H1 (cell line): ENCODE data around the gene GRIK4. TPM values are rescaled to one million over a fixed set of nuclear protein-coding genes. Genes with fewer than 3 reads are reported as not detected.

Source experiments
- CTCF ChIA-PET: fragments of 300-600 bp; sonication (Branson Sonifier 250); formaldehyde crosslinking; loops from one replicate; lab custom pipeline; 2021; ENCODE audit not compliant: partially characterized antibody; lab: Charles Lee
- POLR2A ChIA-PET: fragments of 300-600 bp; sonication (Branson Sonifier 250); formaldehyde crosslinking; loops from one replicate; lab custom pipeline; 2021; ENCODE audit warnings: inconsistent platforms; ENCODE audit not compliant: partially characterized antibody; lab: Charles Lee
- DNase-seq, 2 experiments: peaks; one replicate each; pipeline versions ENCODE4 v3.0.0 to v3.0.0-alpha.2; 2010 to 2022; ENCODE audit warnings: low spot score in 2 of 2, low read depth in 1 of 2, mixed read lengths in 1 of 2
- FAIRE-seq: peaks from 2 replicates; lab custom pipeline; 2011; peaks lifted over from hg19 to GRCh38; lab: Jason Lieb, UNC
- H2AFZ ChIP-seq: 2 replicates; pipeline ENCODE4 v1.8.1; 2012; ENCODE audit warnings: low read length, inconsistent platforms
- H2AK5ac ChIP-seq: 2 replicates; pipeline ENCODE4 v1.6.1; 2013; ENCODE audit warnings: low read depth, low read length
- H2BK120ac ChIP-seq: replicated peaks from 2 replicates; pipeline ENCODE3; 2013; ENCODE audit warnings: low read depth, low read length, inconsistent platforms
- H2BK12ac ChIP-seq: 2 replicates; pipeline ENCODE4 v1.6.1; 2013; ENCODE audit warnings: low read depth, low read length
- H2BK15ac ChIP-seq: 2 replicates; pipeline ENCODE4 v1.6.1; 2013; ENCODE audit warnings: low read length
- H2BK20ac ChIP-seq: 2 replicates; pipeline ENCODE4 v1.6.1; 2013; ENCODE audit warnings: low read length
- H2BK5ac ChIP-seq: 2 replicates; pipeline ENCODE4 v1.6.1; 2013; ENCODE audit warnings: low read depth, low read length
- H3K14ac ChIP-seq: 2 replicates; pipeline ENCODE4 v1.6.1; 2013; ENCODE audit warnings: inconsistent platforms; ENCODE audit not compliant: insufficient read length
- H3K18ac ChIP-seq: 2 replicates; pipeline ENCODE4 v1.6.1; 2013; ENCODE audit warnings: low read length; ENCODE audit errors: extremely low read depth
- H3K23ac ChIP-seq: 2 replicates; pipeline ENCODE4 v1.6.1; 2013; ENCODE audit warnings: inconsistent platforms; ENCODE audit not compliant: insufficient read length
- H3K23me2 ChIP-seq: 2 replicates; pipeline ENCODE4 v1.6.1; 2013; ENCODE audit warnings: low read depth, low read length
- H3K27ac ChIP-seq: 2 replicates; pipeline ENCODE4 v1.6.1; 2011; ENCODE audit warnings: low read depth, low read length, inconsistent platforms
- H3K27me3 ChIP-seq, 4 experiments: replicated peaks in 1 of 4; 1 replicate in 1 of 4; 2 replicates in 3 of 4; pipeline versions ENCODE4 v1.6.1 to v1.8.1; 2011 to 2013; ENCODE audit warnings: low read length in 3 of 4, mild to moderate bottlenecking in 3 of 4, inconsistent platforms in 2 of 4, mixed read lengths in 2 of 4, moderate library complexity in 1 of 4; ENCODE audit not compliant: control insufficient read depth in 3 of 4, insufficient read depth in 3 of 4; ENCODE audit errors: extremely low read depth in 1 of 4
- H3K36me3 ChIP-seq, 4 experiments: 2 replicates each; pipeline versions ENCODE4 v1.6.1 to v1.8.1; 2011 to 2013; ENCODE audit warnings: mild to moderate bottlenecking in 4 of 4, low read length in 3 of 4, moderate library complexity in 2 of 4, control low read depth in 1 of 4, inconsistent platforms in 1 of 4; ENCODE audit not compliant: insufficient read depth in 4 of 4, control insufficient read depth in 2 of 4
- H3K4ac ChIP-seq: replicated peaks from 2 replicates; pipeline ENCODE3; 2013; ENCODE audit warnings: low read length, low read depth, mixed read lengths, inconsistent platforms; ENCODE audit not compliant: insufficient read length
- H3K4me1 ChIP-seq, 4 experiments: replicated peaks in 1 of 4; 1 replicate in 1 of 4; 2 replicates in 3 of 4; pipeline versions ENCODE4 v1.6.1 to v1.8.1; 2011 to 2013; ENCODE audit warnings: low read length in 3 of 4, inconsistent platforms in 2 of 4, mixed read lengths in 1 of 4; ENCODE audit not compliant: insufficient read depth in 4 of 4, control insufficient read depth in 3 of 4
- H3K4me2 ChIP-seq, 2 experiments: 2 replicates each; pipeline versions ENCODE4 v1.6.1 to v1.8.1; 2011 to 2013; ENCODE audit warnings: low read depth in 2 of 2, low read length in 2 of 2, control low read depth in 1 of 2, inconsistent platforms in 1 of 2, mild to moderate bottlenecking in 1 of 2; ENCODE audit not compliant: insufficient read depth in 1 of 2
- H3K4me3 ChIP-seq, 4 experiments: fragments of 200-600, 300-600 bp in 1 of 4; sonication (generic), shearing (Covaris generic), sonication (Bioruptor Twin) in 1 of 4; 2 replicates each; pipeline versions ENCODE4 v1.5.1 to v1.8.1; 2011 to 2016; ENCODE audit warnings: low read length in 4 of 4, low read depth in 3 of 4, control low read depth in 2 of 4, inconsistent platforms in 2 of 4, mild to moderate bottlenecking in 2 of 4, mixed read lengths in 1 of 4, moderate library complexity in 1 of 4; ENCODE audit not compliant: insufficient read depth in 2 of 4; ENCODE audit errors: extremely low read depth in 1 of 4
- H3K56ac ChIP-seq: replicated peaks from 2 replicates; pipeline ENCODE3; 2013; ENCODE audit warnings: low read depth, mild to moderate bottlenecking, mixed read lengths, low read length, inconsistent platforms; ENCODE audit not compliant: insufficient read length
- H3K79me1 ChIP-seq: 2 replicates; pipeline ENCODE4 v1.6.1; 2013; ENCODE audit warnings: low read depth, low read length, control low read depth
- H3K79me2 ChIP-seq, 2 experiments: 2 replicates each; pipeline versions ENCODE4 v1.6.1 to v1.8.1; 2012 to 2013; ENCODE audit warnings: low read length in 2 of 2, mild to moderate bottlenecking in 2 of 2, inconsistent platforms in 1 of 2; ENCODE audit not compliant: insufficient read depth in 2 of 2, control insufficient read depth in 1 of 2
- H3K9ac ChIP-seq, 4 experiments: replicated peaks in 1 of 4; 1 replicate in 1 of 4; 2 replicates in 3 of 4; pipeline versions ENCODE4 v1.6.1 to v1.8.1; 2011 to 2013; ENCODE audit warnings: low read depth in 3 of 4, low read length in 3 of 4, control low read depth in 2 of 4, mild to moderate bottlenecking in 2 of 4, moderate library complexity in 2 of 4, inconsistent platforms in 1 of 4; ENCODE audit errors: extremely low read depth in 1 of 4
- H3K9me3 ChIP-seq, 2 experiments: 2 replicates each; pipeline versions ENCODE4 v1.6.1 to v1.8.1; 2012 to 2013; ENCODE audit warnings: mild to moderate bottlenecking in 2 of 2, moderate library complexity in 2 of 2, control low read depth in 1 of 2, inconsistent platforms in 1 of 2, low read depth in 1 of 2, low read length in 1 of 2, mixed read lengths in 1 of 2; ENCODE audit not compliant: insufficient read depth in 2 of 2
- H4K20me1 ChIP-seq, 2 experiments: replicated peaks in 1 of 2; 2 replicates each; pipeline versions ENCODE3 to v1.8.1; 2011 to 2013; ENCODE audit warnings: inconsistent platforms in 2 of 2, low read length in 2 of 2, mild to moderate bottlenecking in 1 of 2; ENCODE audit not compliant: insufficient read depth in 2 of 2, control insufficient read depth in 1 of 2
- H4K5ac ChIP-seq: 2 replicates; pipeline ENCODE4 v1.6.1; 2013; ENCODE audit warnings: low read length, low read depth, mixed read lengths, inconsistent platforms; ENCODE audit not compliant: insufficient read length
- H4K8ac ChIP-seq: 2 replicates; pipeline ENCODE4 v1.8.0; 2013; ENCODE audit warnings: mild to moderate bottlenecking, moderate library complexity, low read length, inconsistent platforms; ENCODE audit not compliant: insufficient read depth; ENCODE audit errors: extremely low read depth
- H4K91ac ChIP-seq: replicated peaks from 2 replicates; pipeline ENCODE3; 2013; ENCODE audit warnings: low read length, mixed read lengths, inconsistent platforms; ENCODE audit not compliant: insufficient read length
- ATF3 ChIP-seq: IDR thresholded peaks from 2 replicates; pipeline ENCODE4 v1.6.1; 2011; ENCODE audit warnings: low read depth, mild to moderate bottlenecking, low read length; ENCODE audit not compliant: insufficient read depth
- BCL11A ChIP-seq, 2 experiments: IDR thresholded peaks; one replicate each; pipeline ENCODE4 v1.6.1; 2011; ENCODE audit warnings: low read depth in 2 of 2, low read length in 2 of 2, mild to moderate bottlenecking in 2 of 2
- CBX8 ChIP-seq: fragments of 300-800, 300-1000 bp; sonication (generic); IDR thresholded peaks from 2 replicates; pipeline ENCODE4 v1.7.1; 2016; ENCODE audit warnings: low read depth, low read length, borderline replicate concordance
- CEBPB ChIP-seq: IDR thresholded peaks from 2 replicates; pipeline ENCODE4 v1.6.1; 2012; ENCODE audit warnings: low read depth, low read length
- EGR1 ChIP-seq: IDR thresholded peaks from 2 replicates; pipeline ENCODE4 v1.6.1; 2011; ENCODE audit warnings: low read depth, low read length, borderline replicate concordance
- KDM4A ChIP-seq: IDR thresholded peaks from one replicate; pipeline ENCODE4 v1.7.1; 2012; ENCODE audit warnings: low read depth, mild to moderate bottlenecking, moderate library complexity, low read length, inconsistent platforms; ENCODE audit not compliant: severe bottlenecking
- KDM5A ChIP-seq: fragments of 200-600 bp; IDR thresholded peaks from 2 replicates; pipeline ENCODE4 v1.7.1; 2012; ENCODE audit warnings: mild to moderate bottlenecking, low read length, inconsistent platforms, mixed read lengths
- RNF2 ChIP-seq: fragments of 200-900, 300-1000 bp; sonication (generic); IDR thresholded peaks from 2 replicates; pipeline ENCODE4 v1.7.1; 2016; ENCODE audit warnings: borderline replicate concordance, low read depth, mild to moderate bottlenecking, antibody characterized with exemption, low read length; ENCODE audit not compliant: poor library complexity, severe bottlenecking; ENCODE audit errors: missing control alignments
- RXRA ChIP-seq: IDR thresholded peaks from 2 replicates; pipeline ENCODE4 v1.6.1; 2011; ENCODE audit warnings: low read depth, mild to moderate bottlenecking, low read length, moderate library complexity; ENCODE audit not compliant: insufficient read depth
- SIRT6 ChIP-seq: IDR thresholded peaks from one replicate; pipeline ENCODE4 v1.7.1; 2012; ENCODE audit warnings: low read length, inconsistent platforms
- SP1 ChIP-seq: IDR thresholded peaks from 2 replicates; pipeline ENCODE4 v1.6.1; 2011; ENCODE audit warnings: low read depth, low read length
- SP2 ChIP-seq: IDR thresholded peaks from 2 replicates; pipeline ENCODE4 v1.6.1; 2012; ENCODE audit warnings: mild to moderate bottlenecking, low read length, inconsistent platforms
- TAF7 ChIP-seq: optimal IDR thresholded peaks from 2 replicates; pipeline ENCODE3; 2011; ENCODE audit warnings: low read depth, mild to moderate bottlenecking, inconsistent platforms, low read length, moderate library complexity, borderline replicate concordance
- TBP ChIP-seq: IDR thresholded peaks from 2 replicates; pipeline ENCODE4 v1.6.1; 2011; ENCODE audit warnings: low read depth, low read length, improper control_type of control experiment
- WGBS, 2 experiments: shearing (Covaris generic) in 1 of 2; methylation state at CpG; one replicate each; pipeline versions ENCODE4 v1.1.6 to v1.1.7; 2013 to 2015; ENCODE audit warnings: low lambda C conversion rate in 2 of 2, mixed read lengths in 2 of 2, inconsistent platforms in 1 of 2, low coverage in 1 of 2, missing lambda C conversion rate in 1 of 2; ENCODE audit not compliant: insufficient replicate concordance in 2 of 2, insufficient coverage in 1 of 2, insufficient read length in 1 of 2; ENCODE audit errors: extremely low coverage in 1 of 2, missing lambda C conversion rate in 1 of 2; 5-methylcytosine and 5-hydroxymethylcytosine counted together
- polyA plus RNA-seq, 7 experiments: library from polyadenylated mRNA; depleted of rRNA in 3 of 7; stranded (reverse) in 5 of 7; unstranded in 2 of 7; fragments of >200 nt in 5 of 7; fragments of 200-250 nt in 2 of 7; gene quantifications; 1 replicate in 5 of 7; 2 replicates in 1 of 7; 4 replicates in 1 of 7; pipeline versions ENCODE4 v1.2.1 to v1.2.3, GENCODE V29; 2011 to 2013; ENCODE audit warnings: missing spikeins in 2 of 7, mixed read lengths in 2 of 7
- total RNA-seq: library from RNA; stranded (reverse); fragmentation: NEBNext Ultra II Directional; extraction: Animal tissue kit (Norgen Biotek cat#: 25700); gene quantifications from 2 replicates; pipeline ENCODE4 v1.2.1, GENCODE V29; 2021

Gene GRIK4
- total and polyA plus RNA-seq, 2 of the 8 experiments (the other 6 are each of a cell fraction or from before 2014, with no cell fraction given) = 1.2 to 2.9 TPM

GRCh38 chr11:120863359-120863758 lies 351.8 kb downstream of the GRIK4 start:
- Histone ChIP-seq H3K9me3 (no peaks in the 10 kb centered on the region), H2AFZ (no peak overlapping the region), H3K23me2 (no peaks in the 10 kb centered on the region), H2BK120ac (no peak overlapping the region), H3K36me3 (no peaks in the 10 kb centered on the region), H3K56ac (no peak overlapping the region), H3K4me3 (no peak overlapping the region), H3K18ac (no peak overlapping the region), H2BK15ac (no peak overlapping the region), H2AK5ac (no peak overlapping the region), H4K20me1 (no peaks in the 10 kb centered on the region), H2BK12ac (no peak overlapping the region), H3K27ac (no peak overlapping the region), H3K14ac (no peak overlapping the region), H3K79me1 (no peaks in the 10 kb centered on the region), H4K5ac (no peak overlapping the region), H3K4me1 (peaks cover 0 to 3% (median 0%) of the 10 kb centered on the region in 4 experiments; a peak in 1 of 7 replicates), H3K4ac (no peak overlapping the region), H2BK20ac (no peak overlapping the region), H4K91ac (no peak overlapping the region), H3K4me2 (no peak overlapping the region), H3K9ac (no peak overlapping the region), H3K27me3 (no peaks in the 10 kb centered on the region; a peak in 1 of 7 replicates), H3K79me2 (no peaks in the 10 kb centered on the region), H4K8ac (no peak overlapping the region), H3K23ac (no peak overlapping the region), H2BK5ac (no peak overlapping the region)
- no peak for FAIRE-seq
- DNase-seq = no peak
- CTCF ChIA-PET = interaction anchor here (0.6 to 1.2 kb wide), 2 partner anchors 11 to 65 kb away, joined by 3 to 4 read pairs; no protein-coding TSS in a partner anchor
- POLR2A ChIA-PET = no interaction called here
- 92% methylated on average over 2 of the region's 2 CpGs; no CpG with 5 or more reads in 1 of the 2 experiments for WGBS, 2 experiments
- no peak for TF ChIP-seq ATF3
- no peak for TF ChIP-seq SIRT6
- no peak for TF ChIP-seq CBX8
- TF ChIP-seq RNF2 = no peak
- no peak for TF ChIP-seq KDM5A
- TF ChIP-seq CEBPB = no peak
- TF ChIP-seq KDM4A = no peak
- no peak for TF ChIP-seq SP1
- TF ChIP-seq SP2 = no peak
- TF ChIP-seq TBP = no peak
- no peak for TF ChIP-seq EGR1
- no peak for TF ChIP-seq TAF7
- TF ChIP-seq RXRA = no peak
- TF ChIP-seq BCL11A (IDR thresholded peaks at IDR 0.05; ENCODE audit: low read depth in 2 of 2, low read length in 2 of 2) = no peak
